SHP77 (cell line): ENCODE data around the gene ACAA2.

ENCODE experiments used
- DNase-seq, 2 experiments: peaks; one replicate each; lab custom pipeline; 2025; lab: John Stamatoyannopoulos, UW

ACAA2 gene

GRCh38 chr18:49739275-49739674 is 74.1 kb downstream of the ACAA2 start:
- no peak for DNase-seq

- DNase-seq, result no peak
Observed at GRCh38 chr18:49738721-49739120, 74.6 kb downstream of the ACAA2 start.

- no peak for DNase-seq
Observed at GRCh38 chr18:49734836-49735235, 78.5 kb downstream of the ACAA2 start.

- no peak for DNase-seq
Observed at GRCh38 chr18:49733896-49734585, 79.3 kb downstream of the ACAA2 start.

- DNase-seq, result no peak
Observed at GRCh38 chr18:49733321-49733720, 80.0 kb downstream of the ACAA2 start.
